HepG2 (cell line): ENCODE data around the gene POP7. TPM values are rescaled to one million over a fixed set of nuclear protein-coding genes. Genes with fewer than 3 reads are reported as not detected.

ENCODE experiments used
- ATAC-seq: fragments of 200-7000 bp; cut with Tn5 transposase; 3 replicates; pipeline ENCODE4 v1.9.1; 2020; ENCODE audit warnings: mild to moderate bottlenecking, moderate library complexity
- BruUV-seq: library from RNA; stranded (reverse); fragments of 400-500 nt; replicated peaks from 2 replicates; lab custom pipeline; 2021; lab: Mats Ljungman, UMichigan
- CTCF ChIA-PET: fragments of 300-600 bp; formaldehyde crosslinking; extraction: SDS; loops from one replicate; lab custom pipeline; 2021; ENCODE audit warnings: low total read pairs, inconsistent platforms, low intra/inter-chr PET ratio; lab: Yijun Ruan, JAX
- POLR2A ChIA-PET: fragments of 350-600 bp; sonication (Branson Sonifier 250); formaldehyde crosslinking; loops from one replicate; lab custom pipeline; 2020; ENCODE audit warnings: antibody characterized with exemption, inconsistent platforms; lab: Yijun Ruan, JAX
- DNase-seq: peaks from one replicate; pipeline ENCODE4 v3.0.0-alpha.2; 2015; ENCODE audit warnings: low spot score
- FAIRE-seq: peaks from 3 replicates; lab custom pipeline; 2011; peaks lifted over from hg19 to GRCh38; lab: Jason Lieb, UNC
- H2AFZ ChIP-seq: one replicate; pipeline ENCODE4 v1.6.1; 2011; ENCODE audit warnings: low read length, inconsistent platforms
- H3K27ac ChIP-seq: fragments of 300-600 bp; 3 replicates; pipeline ENCODE4 v1.8.0; 2011; ENCODE audit warnings: mixed run types, mild to moderate bottlenecking, mixed read lengths, low read length, inconsistent platforms; ENCODE audit not compliant: insufficient read depth; ENCODE audit errors: extremely low read length
- H3K27me3 ChIP-seq, 2 experiments: fragments of 200-600 bp in 1 of 2; 2 replicates in 1 of 2; 3 replicates in 1 of 2; pipeline versions ENCODE4 v1.6.0 to v1.8.0; 2011; ENCODE audit warnings: low read length in 2 of 2, mild to moderate bottlenecking in 2 of 2, moderate library complexity in 2 of 2, inconsistent platforms in 1 of 2; ENCODE audit not compliant: insufficient read depth in 2 of 2, control insufficient read depth in 1 of 2
- H3K36me3 ChIP-seq, 2 experiments: fragments of 200-600 bp in 1 of 2; replicated peaks in 1 of 2; 2 replicates in 1 of 2; 3 replicates in 1 of 2; pipeline versions ENCODE4 v1.5.1 to v1.8.0; 2011; ENCODE audit warnings: low read length in 2 of 2, inconsistent platforms in 1 of 2; ENCODE audit not compliant: insufficient read depth in 2 of 2, control insufficient read depth in 1 of 2
- H3K4me1 ChIP-seq: 2 replicates; pipeline ENCODE4 v1.5.1; 2012; ENCODE audit warnings: low read length, inconsistent platforms; ENCODE audit not compliant: insufficient read depth
- H3K4me2 ChIP-seq: 2 replicates; pipeline ENCODE4 v1.6.0; 2011; ENCODE audit warnings: low read depth, low read length, inconsistent platforms
- H3K4me3 ChIP-seq, 3 experiments: fragments of 200-600 bp in 1 of 3; sonication (generic), shearing (Covaris generic) in 1 of 3; replicated peaks in 1 of 3; 2 replicates each; pipeline ENCODE4 v1.5.1; 2011 to 2016; ENCODE audit warnings: low read length in 3 of 3, inconsistent platforms in 2 of 3, low read depth in 2 of 3, mild to moderate bottlenecking in 2 of 3, control low read depth in 1 of 3, mixed read lengths in 1 of 3; ENCODE audit not compliant: insufficient read depth in 1 of 3
- H3K79me2 ChIP-seq: one replicate; pipeline ENCODE4 v1.6.1; 2011; ENCODE audit warnings: low read length, inconsistent platforms; ENCODE audit not compliant: insufficient read depth
- H3K9ac ChIP-seq: 2 replicates; pipeline ENCODE4 v1.6.0; 2011; ENCODE audit warnings: mild to moderate bottlenecking, low read depth, low read length, inconsistent platforms; ENCODE audit not compliant: insufficient read depth
- H3K9me3 ChIP-seq: 2 replicates; pipeline ENCODE4 v1.5.1; 2012; ENCODE audit warnings: mild to moderate bottlenecking, low read length
- H4K20me1 ChIP-seq: 2 replicates; pipeline ENCODE4 v1.6.0; 2011; ENCODE audit warnings: inconsistent platforms, mild to moderate bottlenecking, low read length, moderate library complexity; ENCODE audit not compliant: insufficient read depth
- NCOA2 ChIP-seq: sonication (generic); formaldehyde crosslinking; IDR thresholded peaks from 2 replicates; pipeline ENCODE4 v1.8.0; 2022; ENCODE audit warnings: inconsistent platforms
- NR2F6 ChIP-seq, 2 experiments: IDR thresholded peaks; 2 replicates each; pipeline ENCODE4 v1.6.1; 2016; ENCODE audit warnings: antibody characterized with exemption in 1 of 2, mild to moderate bottlenecking in 1 of 2
- NR3C1 ChIP-seq: sonication (generic); formaldehyde crosslinking; IDR thresholded peaks from 2 replicates; pipeline ENCODE4 v1.4.0; 2020; ENCODE audit warnings: missing genetic modification reagents
- RXRA ChIP-seq: sonication (generic); formaldehyde crosslinking; IDR thresholded peaks from 2 replicates; pipeline ENCODE4 v1.5.1; 2020; ENCODE audit warnings: missing genetic modification reagents
- THAP11 ChIP-seq: IDR thresholded peaks from 2 replicates; pipeline ENCODE4 v1.6.1; 2016; ENCODE audit warnings: missing biosample characterization, missing genetic modification reagents
- ZNF460 ChIP-seq: sonication (generic); formaldehyde crosslinking; IDR thresholded peaks from 2 replicates; pipeline ENCODE4 v1.5.1; 2020; ENCODE audit warnings: missing genetic modification reagents, mild to moderate bottlenecking, borderline replicate concordance
- ZNF646 ChIP-seq: sonication (generic); formaldehyde crosslinking; IDR thresholded peaks from 2 replicates; pipeline ENCODE4 v1.9.0; 2021; ENCODE audit warnings: mild to moderate bottlenecking, missing genetic modification reagents
- WGBS: methylation state at CpG from one replicate; pipeline ENCODE4 v1.1.6; 2017; ENCODE audit warnings: low lambda C conversion rate; 5-methylcytosine and 5-hydroxymethylcytosine counted together
- in situ Hi-C: cut with HindIII; loops from 2 replicates; pipeline ENCODE4 v1.10.0; 2017; ENCODE audit warnings: low pct_unique_long_range_greater_than_20kb; ENCODE audit not compliant: extremely low pct_ligation_motif_present
- intact Hi-C: fragments of 100-400 bp; cut with micrococcal nuclease; formaldehyde crosslinking; loops from one replicate; pipeline ENCODE4 v1.10.0; 2022; ENCODE audit not compliant: unreplicated experiment
- polyA plus RNA-seq, 8 experiments: library from polyadenylated mRNA; depleted of rRNA in 3 of 8; stranded (reverse) in 7 of 8; unstranded in 1 of 8; fragments of >200 nt; fragmentation: Illumina TruSeq in 4 of 8; extraction: Trizol in 4 of 8; gene quantifications; 2 replicates each; pipeline versions ENCODE4 v1.2.1 to v1.2.3, GENCODE V29; 2011 to 2016; ENCODE audit warnings: low read depth in 4 of 8, missing spikeins in 1 of 8, mixed read lengths in 1 of 8; ENCODE audit not compliant: insufficient read depth in 1 of 8
- total RNA-seq, 5 experiments: library from RNA; depleted of rRNA; stranded (reverse); fragments of >200 nt; fragmentation: Illumina TruSeq; extraction: Trizol; gene quantifications; 2 replicates each; pipeline ENCODE4 v1.2.3, GENCODE V29; 2016; ENCODE audit warnings: low read depth in 1 of 5

The POP7 gene
- total and polyA plus RNA-seq, 2 of the 13 experiments (the other 11 are each of a cell fraction or from before 2014, with no cell fraction given), result 63.9 to 91.1 TPM

GRCh38 chr7:100685631-100686145 is 20.2 kb upstream of the POP7 start:
- Histone ChIP-seq H3K27ac (no peak overlapping the region), H3K79me2 (peaks cover 20% of the 10 kb centered on the region), H3K9me3 (no peaks in the 10 kb centered on the region), H3K9ac (no peak overlapping the region), H3K36me3 (peaks cover 49 to 73% of the 10 kb centered on the region in 2 experiments), H3K4me3 (no peak overlapping the region), H3K27me3 (no peaks in the 10 kb centered on the region), H4K20me1 (peaks cover 21% of the 10 kb centered on the region; the same call in 1 of the 2 replicates), H3K4me1 (peaks cover under 1% of the 10 kb centered on the region; the same call in 1 of the 2 replicates), H2AFZ (no peak overlapping the region), H3K4me2 (no peak overlapping the region)
- TF ChIP-seq NCOA2, result no peak
- no peak for TF ChIP-seq THAP11 (CRISPR knock-in tag)
- no peak for TF ChIP-seq NR3C1
- no peak for TF ChIP-seq ZNF646 (CRISPR knock-in tag)
- TF ChIP-seq RXRA (CRISPR knock-in tag), result no peak
- no peak for TF ChIP-seq NR2F6 (IDR thresholded peaks at IDR 0.05)
- TF ChIP-seq NR2F6 (CRISPR knock-in tag; IDR thresholded peaks at IDR 0.05), result no peak
- no peak for TF ChIP-seq ZNF460 (CRISPR knock-in tag)
- 91% methylated on average over 17 of the region's 17 CpGs for WGBS
- intact Hi-C loops, result no loop called here
- no peak for ATAC-seq
- CTCF ChIA-PET, result no interaction called here
- no TSS peak for BruUV-seq
- DNase-seq, result no peak
- no peak for FAIRE-seq
- in situ Hi-C loops, result no loop called here
- POLR2A ChIA-PET, result no interaction called here
